Endodermal cell (in vitro differentiated cells): ENCODE measurements around the gene SMNDC1. TPM values are rescaled to one million over a fixed set of nuclear protein-coding genes. Genes with fewer than 3 reads are reported as not detected.
"Not testable (repeated sequence)": the region's sequence is repeated elsewhere in the genome, so short reads cannot be mapped to it uniquely, and the experiment has no call there.

Source experiments
- DNase-seq: peaks from one replicate; pipeline ENCODE4 v3.0.0-alpha.2; 2017
- H3K27ac ChIP-seq: 2 replicates; pipeline ENCODE4 v1.5.1; 2013; ENCODE audit warnings: mild to moderate bottlenecking, low read depth, low read length, moderate library complexity
- H3K27me3 ChIP-seq: 2 replicates; pipeline ENCODE4 v1.6.1; 2013; ENCODE audit warnings: mild to moderate bottlenecking, low read length, moderate library complexity; ENCODE audit not compliant: insufficient read depth, control insufficient read depth, poor library complexity, severe bottlenecking
- H3K36me3 ChIP-seq: 2 replicates; pipeline ENCODE4 v1.7.0; 2013; ENCODE audit warnings: mild to moderate bottlenecking, low read length, moderate library complexity; ENCODE audit not compliant: control insufficient read depth, insufficient read depth
- H3K4me1 ChIP-seq: one replicate; pipeline ENCODE4 v1.7.0; 2013; ENCODE audit warnings: low read length; ENCODE audit not compliant: control insufficient read depth, insufficient read depth
- H3K4me3 ChIP-seq: 2 replicates; pipeline ENCODE4 v1.5.1; 2013; ENCODE audit warnings: mild to moderate bottlenecking, low read length, moderate library complexity
- H3K9ac ChIP-seq: 2 replicates; pipeline ENCODE4 v1.6.1; 2013; ENCODE audit warnings: mild to moderate bottlenecking, low read length, moderate library complexity; ENCODE audit not compliant: poor library complexity, severe bottlenecking; ENCODE audit errors: extremely low read depth
- H3K9me3 ChIP-seq: 2 replicates; pipeline ENCODE4 v1.6.1; 2013; ENCODE audit warnings: mild to moderate bottlenecking, low read length, moderate library complexity; ENCODE audit not compliant: control insufficient read depth
- H3K27ac Mint-ChIP-seq: 2 replicates; pipeline ENCODE4 v1.8.0; 2020; ENCODE audit warnings: mixed read lengths
- H3K27me3 Mint-ChIP-seq: 2 replicates; pipeline ENCODE4 v1.8.0; 2021; ENCODE audit warnings: mild to moderate bottlenecking, mixed read lengths; ENCODE audit not compliant: insufficient read depth
- H3K36me3 Mint-ChIP-seq: 2 replicates; pipeline ENCODE4 v1.8.0; 2020; ENCODE audit warnings: low read depth, mixed read lengths
- H3K4me1 Mint-ChIP-seq: 2 replicates; pipeline ENCODE4 v1.8.0; 2020; ENCODE audit warnings: mixed read lengths
- H3K4me3 Mint-ChIP-seq: 2 replicates; pipeline ENCODE4 v1.8.0; 2020; ENCODE audit warnings: mild to moderate bottlenecking, moderate library complexity, mixed read lengths
- H3K9me3 Mint-ChIP-seq: 2 replicates; pipeline ENCODE4 v1.8.0; 2020; ENCODE audit warnings: mild to moderate bottlenecking, mixed read lengths
- WGBS, 2 experiments: methylation state at CpG; one replicate each; pipeline versions ENCODE4 v1.1.5 to v1.1.7; 2013; ENCODE audit warnings: missing lambda C conversion rate in 2 of 2, mixed read lengths in 1 of 2; ENCODE audit not compliant: insufficient coverage in 1 of 2, insufficient read length in 1 of 2; 5-methylcytosine and 5-hydroxymethylcytosine counted together
- total RNA-seq, 2 donors: library from RNA; stranded (reverse); fragmentation: NEBNext Ultra II Directional in 1 of 2; extraction: Animal tissue kit (Norgen Biotek cat#: 25700) in 1 of 2; gene quantifications; 2 replicates in 1 of 2; 3 replicates in 1 of 2; pipeline ENCODE4 v1.2.1, GENCODE V29; 2021
- TF ChIP-seq, protein P1 (sequence below): fragments of 200-600 bp; sonication (generic); conservative IDR thresholded peaks from 2 replicates; pipeline ENCODE4 v1.5.0; 2021; ENCODE audit warnings: antibody characterized with exemption, mild to moderate bottlenecking

Gene SMNDC1
- total RNA-seq, 2 donors from 2014 or later, result 52.9 to 65.6 TPM

DNA sequence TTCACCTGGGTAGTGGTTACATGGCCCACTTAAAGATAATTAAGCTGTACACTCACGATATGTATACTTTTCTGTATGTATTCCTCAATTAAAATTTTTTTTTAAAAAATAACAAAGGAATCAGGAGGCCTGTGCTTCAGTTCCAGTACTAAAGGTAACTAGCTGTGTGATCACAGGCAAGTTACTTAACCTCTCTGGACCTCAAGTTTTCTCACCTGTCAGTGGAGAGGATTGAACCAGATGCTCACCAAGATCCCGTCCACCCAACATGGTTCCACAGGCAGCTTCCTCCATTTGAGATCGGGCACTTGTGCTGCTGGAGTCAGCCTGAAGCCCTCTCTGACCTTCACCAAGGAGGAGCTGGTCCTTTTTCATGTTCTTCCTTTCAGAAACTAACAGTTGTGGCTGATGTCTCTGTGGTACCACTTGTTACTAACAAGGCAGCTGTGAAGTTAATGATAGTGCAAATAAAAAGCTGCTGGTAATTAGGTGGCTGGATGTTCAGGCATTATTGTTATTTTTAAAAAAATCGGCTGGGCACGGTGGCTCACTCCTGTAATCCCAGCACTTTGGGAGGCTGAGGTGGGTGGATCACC lies 29.4 kb upstream of the SMNDC1 start:
- DNase-seq, result no peak
- Histone ChIP-seq H3K36me3 (no peaks in the 10 kb centered on the region), H3K4me3 (no peak overlapping the region), H3K9ac (no peak overlapping the region), H3K27me3 (no peaks in the 10 kb centered on the region), H3K9me3 (peaks cover 25% of the 10 kb centered on the region), H3K4me1 (no peaks in the 10 kb centered on the region), H3K27ac (no peak overlapping the region)
- WGBS, 2 experiments, result 76% methylated on average over 4 to 5 of the region's 5 CpGs
- Mint-ChIP-seq H3K4me1 (peaks cover 12% of the 10 kb centered on the region), H3K27me3 (no peaks in the 10 kb centered on the region), H3K36me3 (peaks cover 14% of the 10 kb centered on the region), H3K27ac (no peak overlapping the region), H3K4me3 (no peak overlapping the region), H3K9me3 (peaks cover 34% of the 10 kb centered on the region)
- TF ChIP-seq, protein P1, sequence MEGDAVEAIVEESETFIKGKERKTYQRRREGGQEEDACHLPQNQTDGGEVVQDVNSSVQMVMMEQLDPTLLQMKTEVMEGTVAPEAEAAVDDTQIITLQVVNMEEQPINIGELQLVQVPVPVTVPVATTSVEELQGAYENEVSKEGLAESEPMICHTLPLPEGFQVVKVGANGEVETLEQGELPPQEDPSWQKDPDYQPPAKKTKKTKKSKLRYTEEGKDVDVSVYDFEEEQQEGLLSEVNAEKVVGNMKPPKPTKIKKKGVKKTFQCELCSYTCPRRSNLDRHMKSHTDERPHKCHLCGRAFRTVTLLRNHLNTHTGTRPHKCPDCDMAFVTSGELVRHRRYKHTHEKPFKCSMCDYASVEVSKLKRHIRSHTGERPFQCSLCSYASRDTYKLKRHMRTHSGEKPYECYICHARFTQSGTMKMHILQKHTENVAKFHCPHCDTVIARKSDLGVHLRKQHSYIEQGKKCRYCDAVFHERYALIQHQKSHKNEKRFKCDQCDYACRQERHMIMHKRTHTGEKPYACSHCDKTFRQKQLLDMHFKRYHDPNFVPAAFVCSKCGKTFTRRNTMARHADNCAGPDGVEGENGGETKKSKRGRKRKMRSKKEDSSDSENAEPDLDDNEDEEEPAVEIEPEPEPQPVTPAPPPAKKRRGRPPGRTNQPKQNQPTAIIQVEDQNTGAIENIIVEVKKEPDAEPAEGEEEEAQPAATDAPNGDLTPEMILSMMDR, result no peak

DNA sequence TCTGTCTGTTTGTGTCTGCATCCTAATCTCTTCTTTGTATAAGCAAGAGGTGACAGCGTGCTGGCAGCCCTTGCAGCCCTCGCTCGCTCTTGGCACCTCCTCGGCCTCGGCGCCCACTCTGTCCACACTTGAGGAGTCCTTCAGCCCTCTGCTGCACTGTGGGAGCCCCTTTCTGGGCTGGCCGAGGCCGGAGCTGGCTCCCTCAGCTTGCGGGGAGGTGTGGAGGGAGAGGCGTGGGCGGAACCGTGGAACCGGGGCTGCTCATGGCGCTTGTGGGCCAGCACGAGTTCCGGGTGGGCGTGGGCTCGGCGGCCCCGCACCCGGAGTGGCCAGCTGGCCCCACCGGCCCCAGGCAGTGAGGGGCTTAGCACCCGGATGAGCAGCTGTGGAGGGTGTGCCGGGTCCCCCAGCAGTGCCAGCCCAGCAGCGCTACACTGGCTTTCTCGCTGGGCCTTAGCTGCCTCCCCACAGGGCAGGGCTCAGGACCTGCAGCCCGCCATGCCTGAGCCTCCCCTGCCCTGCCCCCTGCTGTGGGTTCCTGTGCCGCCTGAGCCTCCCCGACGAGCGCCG lies 26.6 kb upstream of the SMNDC1 start:
- not testable (repeated sequence) for H3K27me3 ChIP-seq, H3K36me3 ChIP-seq, H3K4me1 ChIP-seq, H3K4me1 Mint-ChIP-seq, H3K9ac ChIP-seq, H3K27ac ChIP-seq, H3K27ac Mint-ChIP-seq, H3K27me3 Mint-ChIP-seq, DNase-seq, H3K4me3 Mint-ChIP-seq
- Histone ChIP-seq H3K4me3 (peak overlapping the region; percentile 40), H3K9me3 (peaks cover 44% of the 10 kb centered on the region)
- peaks cover 54% of the 10 kb centered on the region for H3K9me3 Mint-ChIP-seq
- WGBS, 2 experiments, result 96 to 97% methylated on average over 9 to 32 of the region's 32 CpGs
- peaks cover 14% of the 10 kb centered on the region for H3K36me3 Mint-ChIP-seq

DNA sequence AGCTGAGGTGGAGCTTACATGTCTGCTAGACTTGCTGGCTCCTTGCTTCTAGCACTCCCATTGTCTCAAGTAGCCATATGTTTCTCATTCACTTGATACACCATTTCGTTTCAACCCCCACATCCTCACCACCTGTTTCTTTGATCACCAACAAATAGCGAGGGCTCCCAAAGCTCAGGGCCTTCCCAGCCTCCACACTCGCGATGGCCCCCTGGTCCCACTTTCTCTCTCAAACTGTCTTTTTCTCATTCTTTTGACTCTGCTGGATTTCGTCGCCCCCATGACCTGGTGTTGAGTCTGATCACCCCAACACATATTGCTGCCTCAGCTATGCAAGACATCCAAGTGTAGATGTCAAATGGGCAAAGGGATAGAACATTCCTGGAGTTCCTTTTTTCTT lies 26.0 kb upstream of the SMNDC1 start:
- H3K9ac ChIP-seq, result no peak overlapping the region
- H3K27ac ChIP-seq, result no peak overlapping the region
- H3K4me3 Mint-ChIP-seq, result no peak overlapping the region
- 83 to 86% methylated on average over 6 of the region's 6 CpGs for WGBS, 2 experiments
- no peak overlapping the region for H3K27ac Mint-ChIP-seq
- DNase-seq, result no peak
- peaks cover 49% of the 10 kb centered on the region for H3K9me3 ChIP-seq
- no peaks in the 10 kb centered on the region for H3K4me1 ChIP-seq
- peaks cover 14% of the 10 kb centered on the region for H3K36me3 Mint-ChIP-seq
- H3K27me3 ChIP-seq, result no peaks in the 10 kb centered on the region
- H3K4me1 Mint-ChIP-seq, result peaks cover 1% of the 10 kb centered on the region
- H3K4me3 ChIP-seq, result peak overlapping the region; percentile 40
- peaks cover 5% of the 10 kb centered on the region for H3K27me3 Mint-ChIP-seq
- TF ChIP-seq, protein P1, result no peak
- H3K36me3 ChIP-seq, result no peaks in the 10 kb centered on the region
- peaks cover 60% of the 10 kb centered on the region for H3K9me3 Mint-ChIP-seq
